Fibroblast of lung (primary cell): ENCODE results near the gene MSI2. TPM values are rescaled to one million over a fixed set of nuclear protein-coding genes. Genes with fewer than 3 reads are reported as not detected.

Source experiments
- DNase-seq, 2 donors: peaks; one replicate each; pipeline versions ENCODE4 v3.0.0 to v3.0.0-alpha.2; 2010; ENCODE audit warnings: low read depth in 2 of 2
- H2AFZ ChIP-seq: 2 replicates; pipeline ENCODE4 v1.5.1; 2012; ENCODE audit warnings: low read length, control low read depth, inconsistent platforms
- H3K27ac ChIP-seq: 2 replicates; pipeline ENCODE4 v1.5.1; 2011; ENCODE audit warnings: low read length, control low read depth; ENCODE audit not compliant: insufficient read depth
- H3K27me3 ChIP-seq: 2 replicates; pipeline ENCODE4 v1.5.1; 2011; ENCODE audit warnings: mild to moderate bottlenecking, low read length; ENCODE audit not compliant: control insufficient read depth, insufficient read depth
- H3K36me3 ChIP-seq: 2 replicates; pipeline ENCODE4 v1.5.1; 2011; ENCODE audit warnings: low read length; ENCODE audit not compliant: control insufficient read depth, insufficient read depth
- H3K4me1 ChIP-seq: 2 replicates; pipeline ENCODE4 v1.5.1; 2011; ENCODE audit warnings: low read length; ENCODE audit not compliant: control insufficient read depth, insufficient read depth; ENCODE audit errors: extremely low read depth
- H3K4me2 ChIP-seq: 2 replicates; pipeline ENCODE4 v1.5.1; 2011; ENCODE audit warnings: low read length, control low read depth; ENCODE audit not compliant: insufficient read depth; ENCODE audit errors: extremely low read depth
- H3K4me3 ChIP-seq, 4 experiments: fragments of 200-600 bp in 1 of 4; sonication (generic) in 1 of 4; replicated peaks in 1 of 4; 2 replicates each; pipeline ENCODE4 v1.5.1; 2011 to 2016; ENCODE audit warnings: low read length in 4 of 4, low read depth in 3 of 4, mild to moderate bottlenecking in 3 of 4, control low read depth in 2 of 4, inconsistent platforms in 1 of 4, mixed read lengths in 1 of 4; ENCODE audit not compliant: insufficient read depth in 1 of 4; ENCODE audit errors: control extremely low read depth in 1 of 4
- H3K79me2 ChIP-seq: 2 replicates; pipeline ENCODE4 v1.5.1; 2012; ENCODE audit warnings: mild to moderate bottlenecking, low read length, inconsistent platforms; ENCODE audit not compliant: control insufficient read depth, insufficient read depth
- H3K9ac ChIP-seq: 2 replicates; pipeline ENCODE4 v1.5.1; 2011; ENCODE audit warnings: mild to moderate bottlenecking, low read length, control low read depth; ENCODE audit not compliant: insufficient read depth
- H3K9me3 ChIP-seq: 2 replicates; pipeline ENCODE4 v1.5.1; 2012; ENCODE audit warnings: low read depth, low read length; ENCODE audit not compliant: control insufficient read depth, insufficient read depth
- H4K20me1 ChIP-seq: 2 replicates; pipeline ENCODE4 v1.5.1; 2011; ENCODE audit warnings: low read length; ENCODE audit not compliant: control insufficient read depth, insufficient read depth; ENCODE audit errors: extremely low read depth
- CTCF ChIP-seq, 2 donors: IDR thresholded peaks in 1 of 2; conservative IDR thresholded peaks in 1 of 2; 1 replicate in 1 of 2; 2 replicates in 1 of 2; pipeline ENCODE4 v1.5.1; 2011 to 2012; ENCODE audit warnings: low read length in 2 of 2, control low read depth in 1 of 2, inconsistent platforms in 1 of 2, low read depth in 1 of 2, mild to moderate bottlenecking in 1 of 2
- EZH2 ChIP-seq: IDR thresholded peaks from 2 replicates; pipeline ENCODE4 v1.5.1; 2012; ENCODE audit warnings: low read length, control low read depth, mild to moderate bottlenecking; ENCODE audit errors: missing control alignments
- polyA plus RNA-seq, 2 donors: library from polyadenylated mRNA; depleted of rRNA in 1 of 2; stranded (reverse) in 1 of 2; unstranded in 1 of 2; fragments of >200 nt; gene quantifications; 2 replicates each; pipeline ENCODE4 v1.2.1, GENCODE V29; 2011 to 2012; ENCODE audit warnings: missing spikeins in 1 of 2
- total RNA-seq: library from RNA; depleted of rRNA; stranded (reverse); fragments of >200 nt; gene quantifications from 2 replicates; pipeline ENCODE4 v1.2.1, GENCODE V29; 2014

MSI2 gene
- total and polyA plus RNA-seq, 2 donors (not counting 1 experiment from before 2014, with no cell fraction given) = 6.8 to 14.2 TPM

- Histone ChIP-seq H3K4me1 (no peaks in the 10 kb centered on the region), H3K36me3 (no peaks in the 10 kb centered on the region), H3K27me3 (no peaks in the 10 kb centered on the region), H3K4me2 (no peak overlapping the region), H3K9me3 (no peaks in the 10 kb centered on the region), H4K20me1 (no peaks in the 10 kb centered on the region), H3K79me2 (no peaks in the 10 kb centered on the region), H3K9ac (no peak overlapping the region), H3K27ac (no peak overlapping the region), H3K4me3 (no peak overlapping the region), H2AFZ (no peak overlapping the region)
- TF ChIP-seq EZH2 (no peak), CTCF (conservative IDR thresholded peaks at IDR 0.05 in 1 of 2, IDR thresholded peaks at IDR 0.05 in 1 of 2; ENCODE audit: low read depth in 1 of 2, low read length in 2 of 2) (no peak)
- no peak for DNase-seq
Measured at GRCh38 chr17:57316361-57316760, 60.0 kb downstream of the MSI2 start.

GRCh38 chr17:57317079-57317478 lies 60.8 kb downstream of the MSI2 start:
- H4K20me1 ChIP-seq = no peaks in the 10 kb centered on the region
- TF ChIP-seq CTCF (conservative IDR thresholded peaks at IDR 0.05 in 1 of 2, IDR thresholded peaks at IDR 0.05 in 1 of 2; ENCODE audit: low read depth in 1 of 2, low read length in 2 of 2) (no peak), EZH2 (no peak)
- no peaks in the 10 kb centered on the region for H3K27me3 ChIP-seq
- no peak overlapping the region for H3K9ac ChIP-seq
- H3K27ac ChIP-seq = no peak overlapping the region
- no peak for DNase-seq
- H3K4me2 ChIP-seq = no peak overlapping the region
- no peak overlapping the region for H2AFZ ChIP-seq
- no peaks in the 10 kb centered on the region for H3K4me1 ChIP-seq
- H3K4me3 ChIP-seq = no peak overlapping the region
- no peaks in the 10 kb centered on the region for H3K36me3 ChIP-seq
- H3K79me2 ChIP-seq = no peaks in the 10 kb centered on the region
- H3K9me3 ChIP-seq = no peaks in the 10 kb centered on the region

GRCh38 chr17:57318913-57319312 lies 62.6 kb downstream of the MSI2 start:
- no peak overlapping the region for H3K27ac ChIP-seq
- H3K4me3 ChIP-seq = no peak overlapping the region
- H3K9ac ChIP-seq = no peak overlapping the region
- H3K36me3 ChIP-seq = no peaks in the 10 kb centered on the region
- TF ChIP-seq EZH2 (no peak), CTCF (conservative IDR thresholded peaks at IDR 0.05 in 1 of 2, IDR thresholded peaks at IDR 0.05 in 1 of 2; ENCODE audit: low read depth in 1 of 2, low read length in 2 of 2) (no peak)
- no peaks in the 10 kb centered on the region for H3K79me2 ChIP-seq
- no peak for DNase-seq
- no peak overlapping the region for H3K4me2 ChIP-seq
- H3K4me1 ChIP-seq = no peaks in the 10 kb centered on the region
- no peak overlapping the region for H2AFZ ChIP-seq
- no peaks in the 10 kb centered on the region for H4K20me1 ChIP-seq
- H3K9me3 ChIP-seq = no peaks in the 10 kb centered on the region
- H3K27me3 ChIP-seq = no peaks in the 10 kb centered on the region
